Testis (tissue), 2 donors: ENCODE data around the gene KRTAP10-1.

Experiments
- POLR2A ChIP-seq: fragments of 450-650 bp; IDR thresholded peaks from one replicate; pipeline ENCODE4 v1.6.1; 2017; ENCODE audit warnings: antibody characterized with exemption, mild to moderate bottlenecking, moderate library complexity
- TF ChIP-seq, protein P1 (sequence below), 3 experiments: fragments of 450-650 bp in 2 of 3; fragments of 200-600 bp in 1 of 3; sonication (generic) in 1 of 3; IDR thresholded peaks; one replicate each; pipeline ENCODE4 v1.5.1; 2016 to 2019; ENCODE audit warnings: antibody characterized with exemption in 3 of 3, mild to moderate bottlenecking in 2 of 3, moderate library complexity in 1 of 3

DNA sequence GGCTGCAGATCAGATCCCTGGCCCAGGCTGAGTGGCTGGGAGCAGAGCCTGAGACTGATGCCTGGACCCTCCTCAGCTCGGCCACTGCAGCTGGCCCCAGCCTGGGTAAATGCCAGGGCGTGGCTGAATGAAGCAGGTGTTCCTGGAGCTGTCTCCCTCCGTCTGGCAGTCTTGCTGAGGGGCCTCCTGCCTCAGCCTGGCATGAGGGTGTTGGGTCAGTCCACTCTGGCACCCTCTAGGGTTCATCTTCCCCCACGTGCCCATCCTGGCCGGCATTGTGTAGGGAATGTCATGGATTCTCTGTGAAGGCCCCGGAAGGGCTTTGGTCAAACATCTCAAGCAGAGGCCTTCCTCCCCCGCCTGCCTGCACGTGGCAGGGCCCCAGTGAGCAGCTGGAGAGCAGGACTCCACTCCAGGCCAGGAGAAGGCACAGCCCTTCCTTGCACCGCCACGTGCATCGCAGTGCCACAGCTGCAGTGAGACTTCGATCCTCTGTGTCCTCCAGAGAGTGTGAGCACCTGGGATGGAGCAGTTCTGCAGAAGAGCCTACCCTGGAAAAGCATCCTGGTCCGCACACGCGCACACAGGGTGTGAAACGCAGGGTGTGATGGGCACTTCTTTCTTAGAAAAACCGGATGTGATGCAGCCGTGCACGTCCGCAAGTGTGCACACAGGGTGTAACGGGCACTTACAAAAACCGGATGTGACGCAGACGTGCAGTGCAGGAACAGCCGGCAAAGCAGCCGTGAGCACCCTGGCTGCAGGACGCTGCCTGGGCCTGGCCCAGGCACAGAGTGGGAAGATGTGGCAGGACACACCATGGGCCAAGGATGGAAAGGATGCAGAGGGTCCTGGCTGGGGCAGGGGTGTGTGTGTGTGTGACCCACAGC lies 28.9 kb upstream of the KRTAP10-1 start:
- TF ChIP-seq POLR2A: no peak
- TF ChIP-seq, protein P1, sequence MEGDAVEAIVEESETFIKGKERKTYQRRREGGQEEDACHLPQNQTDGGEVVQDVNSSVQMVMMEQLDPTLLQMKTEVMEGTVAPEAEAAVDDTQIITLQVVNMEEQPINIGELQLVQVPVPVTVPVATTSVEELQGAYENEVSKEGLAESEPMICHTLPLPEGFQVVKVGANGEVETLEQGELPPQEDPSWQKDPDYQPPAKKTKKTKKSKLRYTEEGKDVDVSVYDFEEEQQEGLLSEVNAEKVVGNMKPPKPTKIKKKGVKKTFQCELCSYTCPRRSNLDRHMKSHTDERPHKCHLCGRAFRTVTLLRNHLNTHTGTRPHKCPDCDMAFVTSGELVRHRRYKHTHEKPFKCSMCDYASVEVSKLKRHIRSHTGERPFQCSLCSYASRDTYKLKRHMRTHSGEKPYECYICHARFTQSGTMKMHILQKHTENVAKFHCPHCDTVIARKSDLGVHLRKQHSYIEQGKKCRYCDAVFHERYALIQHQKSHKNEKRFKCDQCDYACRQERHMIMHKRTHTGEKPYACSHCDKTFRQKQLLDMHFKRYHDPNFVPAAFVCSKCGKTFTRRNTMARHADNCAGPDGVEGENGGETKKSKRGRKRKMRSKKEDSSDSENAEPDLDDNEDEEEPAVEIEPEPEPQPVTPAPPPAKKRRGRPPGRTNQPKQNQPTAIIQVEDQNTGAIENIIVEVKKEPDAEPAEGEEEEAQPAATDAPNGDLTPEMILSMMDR (IDR thresholded peaks at IDR 0.05): no peak
